IPS DF 19.7 (cell line): ENCODE measurements around the gene MRS2.
"Not testable (repeated sequence)": the region's sequence is repeated elsewhere in the genome, so short reads cannot be mapped to it uniquely, and the experiment has no call there.

Source experiments
- DNase-seq: peaks from one replicate; pipeline ENCODE4 v3.0.0-alpha.2; 2013; ENCODE audit warnings: low read depth, low spot score

The MRS2 gene

GRCh38 chr6:24387818-24388217 lies 14.9 kb upstream of the MRS2 start:
- no peak for DNase-seq

GRCh38 chr6:24391208-24391607 lies 11.5 kb upstream of the MRS2 start:
- DNase-seq, result no peak

- no peak for DNase-seq
These were observed 10.9 kb upstream of the MRS2 start for GRCh38 chr6:24391756-24392405.

GRCh38 chr6:24394061-24394779 lies 8.5 kb upstream of the MRS2 start:
- no peak for DNase-seq

DNA sequence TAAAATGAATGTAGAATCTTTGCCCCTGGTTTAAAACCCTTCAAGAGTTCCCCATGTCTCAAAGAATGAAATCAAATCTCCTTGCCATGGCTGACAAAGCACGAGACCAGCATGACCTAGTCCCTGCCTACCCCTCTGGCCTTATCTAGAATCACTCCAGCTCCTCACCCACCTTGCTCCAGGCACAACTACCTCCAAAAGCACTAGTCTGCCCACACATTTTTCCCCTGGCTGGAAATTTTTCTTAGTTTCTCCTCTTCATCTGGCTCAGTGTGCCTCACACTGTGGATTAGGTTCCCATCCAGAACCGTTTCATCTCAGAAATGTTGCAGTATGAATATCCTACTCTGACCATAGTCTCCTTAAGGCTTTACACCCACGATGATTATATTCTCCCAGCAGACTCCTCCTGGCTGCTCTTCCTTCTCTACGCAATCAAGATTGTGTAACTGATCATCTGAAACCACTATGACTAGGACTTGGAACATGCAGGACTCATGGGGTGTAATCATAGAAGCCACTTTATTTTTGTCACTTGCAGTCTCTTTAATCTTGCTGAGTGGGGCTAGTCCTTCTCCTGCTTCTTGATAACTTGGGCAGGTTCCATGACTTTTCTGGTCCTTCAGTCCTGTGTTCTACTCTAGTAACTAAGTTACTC lies 7.8 kb upstream of the MRS2 start:
- no peak for DNase-seq

DNA sequence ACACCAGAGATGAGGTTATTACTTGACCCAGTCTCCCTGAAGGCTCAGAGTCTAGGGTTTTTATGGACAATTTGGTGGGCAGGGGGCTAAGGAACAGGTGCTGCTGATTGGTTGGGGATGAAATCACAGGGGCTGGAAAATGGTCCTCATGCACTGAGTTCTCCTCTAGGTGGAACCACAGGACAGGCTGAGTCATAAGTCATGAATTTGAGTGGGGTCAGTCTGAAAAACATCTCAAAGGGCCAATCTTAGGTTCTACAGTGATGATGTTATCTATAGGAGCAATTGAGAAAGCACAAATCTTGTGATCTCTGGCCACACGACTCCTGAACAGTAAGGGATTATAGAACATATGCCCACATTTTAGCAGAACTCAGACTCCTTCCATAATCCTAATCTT lies 5.9 kb upstream of the MRS2 start:
- no peak for DNase-seq

DNA sequence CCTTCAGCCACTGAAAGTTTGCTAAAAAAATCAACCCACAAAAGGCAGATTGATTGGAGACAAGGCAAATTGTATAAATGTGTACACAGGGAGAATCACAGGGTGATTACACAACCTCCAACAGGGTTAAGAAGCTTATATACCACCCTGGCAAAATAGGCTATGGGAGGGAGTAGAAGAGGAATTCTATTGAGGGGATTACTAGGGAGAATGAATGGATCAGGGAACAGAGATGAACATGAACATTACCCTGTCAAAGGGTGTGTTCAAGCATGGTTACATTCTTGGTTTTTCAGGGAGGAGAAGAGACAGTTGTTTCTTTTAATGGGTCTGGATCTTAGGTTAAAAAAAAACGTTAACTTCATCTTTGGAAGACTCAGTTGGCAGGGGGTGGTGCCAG lies 5.1 kb upstream of the MRS2 start:
- DNase-seq, result no peak

GRCh38 chr6:24400045-24401039 lies 2.4 kb upstream of the MRS2 start:
- peak; percentile 38 for DNase-seq

- DNase-seq, result peak; percentile 25
These were observed 1.3 kb upstream of the MRS2 start for GRCh38 chr6:24401458-24401857.

GRCh38 chr6:24403501-24403824 lies 727 bp downstream of the MRS2 start:
- DNase-seq, result no peak

DNA sequence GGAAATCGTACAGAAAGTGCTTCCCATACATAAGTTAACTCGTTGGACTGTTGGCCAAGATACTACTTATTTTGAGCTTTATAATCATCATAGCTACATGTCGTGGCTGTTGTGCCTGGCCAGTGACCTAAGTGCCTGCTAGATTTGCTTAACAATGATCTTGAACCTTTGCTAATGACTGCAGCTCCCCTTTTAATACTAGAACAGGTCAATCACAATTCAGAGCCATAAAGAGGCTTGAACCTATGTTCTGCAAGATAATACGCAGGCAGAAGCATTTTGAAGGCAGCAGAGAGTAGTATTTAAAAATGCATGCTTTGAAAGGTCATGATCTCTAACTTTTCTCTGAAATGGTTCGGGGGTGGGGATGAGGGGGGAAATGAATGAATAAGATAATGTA lies 2.5 kb downstream of the MRS2 start:
- DNase-seq, result no peak

DNA sequence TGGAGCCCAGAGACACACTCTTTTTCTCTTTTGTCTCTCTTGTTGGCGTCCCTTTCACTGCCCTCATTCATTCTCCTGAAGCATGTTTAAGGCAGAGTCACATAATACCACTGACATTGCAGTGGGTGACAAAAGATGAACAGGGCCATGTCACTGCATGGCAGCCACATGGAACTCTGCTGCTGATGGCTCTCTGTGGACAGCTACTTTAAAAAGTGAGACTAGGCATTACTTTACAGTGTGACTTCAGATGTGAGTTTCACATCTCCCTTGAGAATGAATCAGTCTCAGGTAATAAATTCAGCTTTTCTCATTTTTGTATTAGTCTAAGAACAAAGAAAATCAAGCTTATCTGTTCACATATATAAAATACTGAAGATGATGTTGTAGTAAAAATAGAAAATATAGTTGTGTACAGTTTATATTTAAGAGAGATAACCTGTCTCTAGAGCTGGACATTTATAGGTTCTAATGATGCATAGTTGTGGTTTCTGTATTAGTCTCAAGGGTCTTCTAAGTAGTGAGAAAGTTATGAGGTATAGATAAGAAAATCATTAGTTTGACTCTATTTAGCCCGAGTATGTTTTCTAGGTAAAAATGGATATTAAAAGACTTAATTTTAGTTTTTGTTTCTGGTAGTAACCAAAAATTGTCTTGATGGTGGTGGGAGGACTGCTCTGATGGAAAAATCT lies 6.1 kb downstream of the MRS2 start:
- DNase-seq, result no peak

DNA sequence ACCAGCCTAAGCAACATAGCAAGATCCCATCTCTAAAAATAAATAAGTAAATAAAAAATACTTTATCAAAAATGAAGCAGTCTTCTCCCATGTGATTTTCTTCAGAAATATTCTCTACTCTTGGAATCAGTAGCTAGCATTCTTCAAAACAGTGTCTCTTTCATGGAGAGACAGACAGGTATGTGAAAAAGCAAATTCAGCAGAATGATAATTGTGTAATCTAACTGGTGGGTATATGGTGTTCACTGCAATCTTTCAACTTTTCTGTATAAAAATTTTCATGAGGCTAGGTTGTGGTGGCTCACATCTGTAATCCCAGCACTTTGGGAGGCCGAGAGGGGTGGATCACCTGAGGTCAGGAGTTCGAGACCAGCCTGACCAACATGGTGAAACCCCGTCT lies 7.9 kb downstream of the MRS2 start:
- DNase-seq, result no peak

- no peak for DNase-seq
These were observed 9.6 kb downstream of the MRS2 start for GRCh38 chr6:24412294-24412693.

GRCh38 chr6:24414531-24414930 lies 11.8 kb downstream of the MRS2 start:
- DNase-seq, result not testable (repeated sequence)

DNA sequence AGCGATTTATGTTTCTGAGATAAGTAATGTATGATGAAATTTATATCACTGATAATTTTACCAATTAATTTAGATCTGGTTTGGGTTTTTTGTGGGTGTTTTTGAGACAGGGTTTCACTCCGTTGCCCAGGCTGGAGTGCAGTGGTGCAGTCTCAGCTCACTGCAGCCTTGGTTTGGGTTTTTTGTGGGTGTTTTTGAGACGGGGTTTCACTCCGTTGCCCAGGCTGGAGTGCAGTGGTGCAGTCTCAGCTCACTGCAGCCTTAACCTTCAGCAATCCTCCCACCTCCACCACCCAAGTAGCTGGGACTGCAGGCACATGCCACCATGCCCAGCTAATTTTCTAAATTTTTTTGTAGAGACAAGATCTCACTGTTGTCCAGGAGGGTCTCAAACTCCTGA lies 13.0 kb downstream of the MRS2 start:
- DNase-seq, result no peak

DNA sequence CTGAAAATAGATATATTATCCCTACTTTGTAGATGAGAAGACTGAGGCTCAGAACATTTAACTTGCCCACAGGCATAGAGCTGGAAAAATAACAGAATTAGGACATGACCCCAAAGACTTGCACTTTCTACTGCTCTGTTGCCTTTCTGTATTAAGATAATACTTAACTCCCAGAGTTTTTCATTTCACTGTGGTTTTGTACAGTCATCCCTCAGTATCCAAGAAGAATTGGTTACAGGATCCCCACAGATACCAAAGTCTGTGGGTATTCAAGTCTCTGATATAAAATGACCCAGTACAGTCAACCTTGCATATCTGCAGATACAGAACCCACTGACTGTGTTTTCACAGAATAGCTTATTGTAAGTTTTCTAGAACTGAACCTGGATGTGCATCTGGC lies 16.8 kb downstream of the MRS2 start:
- DNase-seq, result no peak

GRCh38 chr6:24425091-24425490 lies 22.4 kb downstream of the MRS2 start:
- no peak for DNase-seq

- DNase-seq, result no peak
These were observed 24.2 kb downstream of the MRS2 start for GRCh38 chr6:24426729-24427446.

- DNase-seq, result no peak
These were observed 25.9 kb downstream of the MRS2 start for GRCh38 chr6:24428615-24429014.

DNA sequence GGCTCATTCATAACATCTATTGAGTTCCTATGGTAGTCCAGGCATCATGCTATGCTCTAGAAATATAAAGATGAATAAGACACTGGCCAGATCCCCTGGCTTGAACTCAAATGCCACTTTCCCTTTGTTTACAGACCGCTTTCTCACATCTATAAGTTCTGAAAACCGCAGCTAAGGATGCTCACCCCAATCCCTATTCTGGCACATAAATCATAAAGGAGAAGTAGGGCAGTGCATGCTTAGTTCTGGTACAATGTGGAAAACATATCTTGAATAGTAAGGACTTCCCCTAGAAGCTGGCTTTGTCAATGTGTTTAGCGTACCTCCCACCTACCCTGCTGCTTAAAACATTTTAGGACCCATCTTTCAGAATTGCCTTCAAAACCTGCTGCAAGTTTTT lies 26.4 kb downstream of the MRS2 start:
- no peak for DNase-seq
